Fibroblast of skin of scalp (primary cell): Measurements from ENCODE around the gene FSCN2.

Source experiments
- DNase-seq: peaks from one replicate; pipeline ENCODE4 v3.0.0-alpha.2; 2013

Gene FSCN2

GRCh38 chr17:81540676-81541027 lies 12.5 kb downstream of the FSCN2 start:
- DNase-seq, result no peak

DNA sequence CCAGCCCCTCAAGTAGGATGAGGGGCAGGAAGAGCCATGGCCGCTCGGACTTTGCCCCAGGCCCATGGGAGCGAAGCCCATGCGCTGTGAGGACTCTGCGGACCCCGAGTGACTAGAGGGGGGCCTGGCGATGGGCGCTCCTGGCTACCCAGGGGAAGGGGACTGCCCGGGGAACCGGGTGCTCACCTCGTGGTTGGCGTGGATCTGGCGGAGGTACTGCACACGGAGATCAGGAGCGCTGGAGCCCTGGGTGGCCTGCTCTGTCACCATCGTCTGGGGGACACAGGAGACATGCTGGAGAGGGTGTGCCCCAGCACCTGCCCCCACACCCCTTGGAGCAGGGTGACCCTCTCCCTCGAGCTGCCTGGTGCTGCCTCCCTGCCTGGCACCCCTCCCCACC lies 12.9 kb downstream of the FSCN2 start:
- no peak for DNase-seq

- DNase-seq, result no peak
Measured at GRCh38 chr17:81542431-81543338, 14.5 kb downstream of the FSCN2 start.

DNA sequence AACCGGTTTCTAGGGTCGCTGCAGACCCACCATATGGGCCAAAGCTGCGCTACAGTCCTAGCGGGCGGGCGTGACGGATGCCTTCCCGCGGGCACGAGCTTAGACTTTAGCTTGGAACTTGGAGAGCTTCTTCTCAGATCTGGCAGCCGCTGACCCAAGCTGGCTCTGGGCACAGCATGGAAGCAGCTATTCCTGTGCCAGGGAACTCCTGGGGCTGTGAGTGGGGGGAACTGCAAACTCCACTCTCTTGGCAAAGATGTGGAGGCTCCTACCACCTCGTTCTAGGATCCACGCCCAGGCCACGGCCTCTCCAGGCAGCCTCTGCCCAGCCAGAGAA lies 15.1 kb downstream of the FSCN2 start:
- no peak for DNase-seq

- DNase-seq, result no peak
Measured at GRCh38 chr17:81543756-81544155, 15.6 kb downstream of the FSCN2 start.

- DNase-seq, result no peak
Measured at GRCh38 chr17:81544281-81544974, 16.3 kb downstream of the FSCN2 start.

GRCh38 chr17:81545160-81545949 lies 17.2 kb downstream of the FSCN2 start:
- no peak for DNase-seq

DNA sequence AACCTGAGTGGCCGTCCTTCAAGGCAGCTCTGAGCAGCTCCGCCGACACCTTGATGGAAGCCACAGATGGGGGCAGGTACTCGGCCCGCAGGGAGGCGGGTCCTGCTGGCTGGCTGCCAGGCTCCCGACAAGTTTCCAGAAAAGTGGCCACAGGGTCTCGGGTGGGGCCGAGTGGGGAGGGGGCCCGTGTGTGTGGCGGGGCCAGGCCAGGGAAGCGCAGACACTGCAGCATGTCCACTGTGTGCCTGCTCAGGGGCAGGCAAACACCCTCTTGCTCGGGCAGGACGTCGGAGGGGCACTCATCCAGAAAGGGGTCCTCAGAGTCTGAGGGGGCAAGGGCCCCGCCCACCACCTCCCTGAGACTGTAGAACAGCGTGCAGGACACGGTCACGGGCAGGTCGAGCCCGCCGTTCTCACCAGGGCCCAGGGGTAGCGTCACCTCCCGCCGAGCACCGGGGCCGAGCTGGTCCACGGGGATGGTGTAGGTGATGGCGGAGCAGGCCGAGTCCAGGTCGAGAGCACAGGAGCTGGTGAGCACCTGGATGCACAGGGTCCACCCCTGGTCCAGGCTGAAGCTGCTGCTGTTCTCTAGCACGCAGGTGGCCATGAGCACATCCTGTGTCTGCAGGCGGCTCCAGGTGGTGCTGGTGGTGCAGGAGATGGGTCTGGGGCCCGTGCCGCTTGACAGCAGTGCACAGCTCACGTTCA lies 18.9 kb downstream of the FSCN2 start:
- no peak for DNase-seq

GRCh38 chr17:81547614-81547982 lies 19.4 kb downstream of the FSCN2 start:
- no peak for DNase-seq

DNA sequence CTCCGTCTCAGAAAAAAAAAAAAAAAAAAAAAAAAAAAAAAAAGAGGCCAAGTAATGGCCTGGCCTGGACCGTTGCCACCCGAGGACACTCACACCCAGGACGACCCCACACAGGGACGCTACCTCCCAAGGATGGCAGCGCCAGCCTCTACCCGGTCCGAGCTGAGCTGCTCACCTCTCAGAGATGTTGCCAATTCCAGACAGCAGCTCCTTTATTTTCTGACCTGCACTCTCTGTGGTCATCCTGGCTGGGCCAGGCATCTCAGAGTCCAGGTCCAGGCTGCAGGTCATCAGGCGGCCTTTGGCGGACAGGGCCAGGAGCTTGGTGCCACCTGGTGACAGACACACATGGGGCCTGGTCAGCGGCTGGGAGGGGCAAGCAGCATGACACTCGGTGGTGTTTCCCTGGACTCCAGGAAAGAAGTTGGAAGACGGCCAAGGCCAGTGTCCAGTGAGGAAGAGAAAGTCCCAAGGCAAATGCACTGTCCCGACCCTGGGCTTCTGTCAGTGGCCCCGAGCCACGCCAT lies 20.9 kb downstream of the FSCN2 start:
- DNase-seq, result no peak

GRCh38 chr17:81549826-81550225 lies 21.6 kb downstream of the FSCN2 start:
- DNase-seq, result no peak

DNA sequence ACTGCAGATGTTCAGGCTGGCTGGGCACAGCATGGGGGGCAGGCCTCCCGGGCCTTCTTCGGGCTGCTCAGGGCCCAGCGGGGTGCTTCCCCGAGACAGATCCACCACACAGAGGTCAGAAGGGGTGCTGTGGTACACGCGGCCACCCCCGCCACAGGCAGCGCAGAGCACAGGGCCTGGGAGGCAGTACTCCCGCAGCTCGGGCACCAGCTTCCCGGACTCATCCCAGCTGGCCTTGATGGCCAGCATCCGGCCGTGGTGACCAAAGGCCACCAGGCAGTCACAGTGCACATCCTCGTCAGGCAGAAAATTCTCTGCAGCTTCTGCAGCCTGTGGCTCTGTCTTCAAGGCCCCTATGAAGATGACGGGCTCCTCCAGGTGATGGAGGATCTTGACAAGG lies 22.1 kb downstream of the FSCN2 start:
- DNase-seq, result no peak

DNA sequence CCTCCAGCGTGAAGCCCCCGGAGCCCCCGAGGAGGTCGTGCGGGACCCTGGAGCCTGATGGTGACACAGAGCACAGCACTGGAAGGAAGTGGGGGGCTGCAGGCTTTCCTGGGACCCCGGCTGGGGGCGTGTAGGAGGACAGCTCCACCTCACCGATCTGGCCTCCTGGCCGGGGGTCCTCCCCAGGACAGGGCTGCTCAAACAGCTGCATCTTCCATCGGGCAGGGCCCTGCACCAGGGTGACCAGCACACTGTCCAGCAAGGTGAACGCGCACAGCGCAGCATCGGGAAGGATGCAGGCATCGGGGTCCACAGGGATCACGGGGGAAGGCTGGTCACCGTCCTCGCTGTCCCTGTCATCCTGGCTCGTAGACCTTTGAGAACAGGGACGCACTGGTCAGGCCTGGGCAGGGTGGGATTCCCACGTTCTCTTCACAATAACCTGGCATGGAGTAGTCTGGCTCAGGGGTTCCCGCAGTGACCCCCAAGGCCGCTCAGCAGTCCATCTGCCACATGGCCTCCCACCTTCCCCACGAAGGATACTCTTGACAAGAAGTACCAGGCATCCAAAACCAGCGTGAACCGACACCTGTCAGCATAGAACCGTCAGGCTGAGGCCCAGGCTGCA lies 22.8 kb downstream of the FSCN2 start:
- DNase-seq, result no peak

DNA sequence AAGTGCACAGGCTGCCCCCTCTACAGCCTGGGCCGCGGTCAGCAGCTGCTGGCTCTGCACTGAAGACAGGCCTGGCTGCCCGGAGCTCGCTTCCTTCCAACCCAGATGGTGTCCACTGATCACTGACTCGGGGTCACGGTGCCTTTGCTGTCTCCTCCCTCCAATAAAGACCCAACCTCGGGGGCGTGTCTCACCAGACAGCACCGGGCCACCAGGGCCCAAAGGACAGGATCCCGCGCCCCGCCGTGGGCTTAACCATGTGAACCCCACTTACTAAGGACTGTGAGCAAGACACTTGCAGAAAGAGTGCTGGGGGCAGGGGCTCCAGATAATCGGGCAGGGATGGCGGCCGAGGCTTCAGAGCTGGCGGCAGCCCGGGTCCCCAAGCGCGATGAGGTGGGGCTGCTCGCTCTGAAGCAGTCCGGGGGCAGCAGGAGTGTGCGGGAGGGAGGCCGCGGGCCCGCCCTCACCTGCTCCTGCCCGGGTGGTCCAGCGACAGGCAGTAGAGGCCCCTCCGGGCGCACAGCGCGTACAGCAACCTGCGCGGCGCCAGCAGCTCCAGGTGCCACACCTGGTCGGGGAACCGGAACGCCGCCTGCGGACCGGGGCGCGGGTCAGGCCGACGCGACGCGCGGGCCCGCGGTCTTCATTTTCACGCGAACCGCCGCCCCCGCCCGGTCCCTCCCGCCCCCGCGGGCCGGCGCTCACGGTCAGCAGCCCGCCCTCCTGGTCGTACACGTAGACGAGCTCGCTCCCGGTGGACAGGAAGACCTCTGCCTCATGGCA lies 23.5 kb downstream of the FSCN2 start:
- DNase-seq, result no peak

- peak; percentile 81 for DNase-seq
Measured at GRCh38 chr17:81552244-81553017, 24.3 kb downstream of the FSCN2 start, which contains the start of gene FAAP100. Gene FAAP100 (minus strand): TSS chr17:81552353. CDS start chr17:81552330, 23 bp downstream.

DNA sequence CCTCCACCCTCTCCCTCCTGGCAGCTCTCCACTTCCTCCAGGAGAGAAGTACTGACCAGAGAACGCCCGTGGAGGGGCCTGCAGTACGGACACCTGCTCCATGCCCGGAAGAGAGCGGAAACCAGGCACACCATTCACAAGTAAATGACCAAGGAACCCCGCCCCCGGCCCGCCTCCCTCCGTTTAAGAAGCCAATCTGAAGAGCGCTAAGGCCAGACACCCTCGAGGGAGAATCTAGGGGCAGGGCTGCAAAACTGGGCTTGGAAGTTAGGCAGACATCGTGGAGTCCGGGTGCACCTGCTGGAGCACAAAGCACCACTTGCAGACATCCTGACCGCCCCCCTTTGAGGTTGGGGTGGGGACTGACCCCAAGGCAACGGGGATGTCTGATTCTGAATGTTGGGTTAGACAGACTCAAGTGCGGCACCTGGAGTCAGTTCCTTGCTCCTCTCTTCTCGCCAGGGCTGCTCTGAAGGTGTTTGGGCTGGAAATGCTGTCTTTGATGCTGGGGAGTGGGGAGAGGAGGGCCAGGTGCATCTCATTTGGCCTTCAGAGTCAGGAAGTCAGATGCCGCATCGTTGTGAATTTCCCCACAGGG lies 24.9 kb downstream of the FSCN2 start:
- DNase-seq, result peak; percentile 78

DNA sequence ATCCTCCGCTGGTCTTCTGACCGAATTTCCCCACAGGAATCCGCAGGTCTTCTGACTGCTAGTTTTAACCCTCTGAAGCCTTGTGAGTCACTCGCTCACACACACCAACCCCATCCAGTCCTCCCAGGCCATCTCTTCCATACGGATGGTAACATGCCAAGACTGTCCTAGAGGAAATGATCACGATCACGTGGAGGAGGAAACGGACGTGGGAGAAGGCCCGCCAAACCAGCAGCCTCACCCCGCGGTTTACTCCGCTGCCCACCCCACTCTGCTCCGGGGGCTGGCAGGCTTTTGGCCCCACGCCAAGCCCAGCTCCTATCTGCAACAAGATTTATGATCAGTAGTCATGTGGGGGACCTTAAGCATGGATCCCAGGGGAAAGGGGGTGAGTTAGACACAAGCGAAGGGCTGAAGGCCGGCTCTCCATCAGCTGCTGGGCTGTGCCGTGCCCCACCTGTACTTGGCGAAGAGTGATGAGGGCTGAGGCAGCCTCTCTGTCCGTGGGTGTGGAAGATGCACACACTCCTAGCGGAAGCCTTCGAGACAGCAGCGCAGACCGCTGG lies 25.5 kb downstream of the FSCN2 start:
- peak; percentile 92 for DNase-seq

- DNase-seq, result no peak
Measured at GRCh38 chr17:81556175-81556691, 28.1 kb downstream of the FSCN2 start.

- DNase-seq, result no peak
Measured at GRCh38 chr17:81556863-81557262, 28.7 kb downstream of the FSCN2 start.
